MM.1S (cell line): ENCODE results near the gene NUP188.

Experiments used
- DNase-seq: peaks from one replicate; pipeline ENCODE4 v3.0.0-alpha.2; 2015
- H2AFZ ChIP-seq: fragments of 300-600 bp; sonication (generic); 2 replicates; pipeline ENCODE4 v1.6.0; 2016; ENCODE audit warnings: antibody characterized with exemption, low read length
- H3F3A ChIP-seq: fragments of 300-600 bp; sonication (generic); 2 replicates; pipeline ENCODE4 v1.6.1; 2016; ENCODE audit warnings: mild to moderate bottlenecking, antibody characterized with exemption, low read length, moderate library complexity, mixed read lengths; ENCODE audit not compliant: insufficient read depth
- H3K27ac ChIP-seq: fragments of 300-600 bp; sonication (generic); 2 replicates; pipeline ENCODE4 v1.5.1; 2016; ENCODE audit warnings: mild to moderate bottlenecking, low read length
- H3K27me3 ChIP-seq: fragments of 300-600 bp; sonication (generic); replicated peaks from 2 replicates; pipeline ENCODE4 v1.6.0; 2016; ENCODE audit warnings: low read length; ENCODE audit not compliant: insufficient read depth
- H3K36me3 ChIP-seq: fragments of 300-600 bp; sonication (generic); replicated peaks from 2 replicates; pipeline ENCODE4 v1.6.1; 2016; ENCODE audit warnings: mild to moderate bottlenecking, low read length, mixed read lengths; ENCODE audit not compliant: insufficient read depth
- H3K4me1 ChIP-seq: fragments of 300-600 bp; sonication (generic); 2 replicates; pipeline ENCODE4 v1.6.1; 2016; ENCODE audit warnings: low read length, mixed read lengths
- H3K4me2 ChIP-seq: fragments of 300-600 bp; sonication (generic); 2 replicates; pipeline ENCODE4 v1.6.0; 2016; ENCODE audit warnings: low read depth, low read length
- H3K4me3 ChIP-seq: fragments of 300-600 bp; sonication (generic); 2 replicates; pipeline ENCODE4 v1.5.1; 2016; ENCODE audit warnings: low read length, mixed read lengths
- H3K79me2 ChIP-seq: fragments of 300-600 bp; sonication (generic); 2 replicates; pipeline ENCODE4 v1.6.1; 2016; ENCODE audit warnings: mixed run types, low read length, mixed read lengths
- H3K9ac ChIP-seq: fragments of 300-600 bp; sonication (generic); 2 replicates; pipeline ENCODE4 v1.6.1; 2016; ENCODE audit warnings: low read length, mixed read lengths
- H3K9me2 ChIP-seq: fragments of 300-600 bp; sonication (generic); replicated peaks from 2 replicates; pipeline ENCODE4 v1.6.1; 2016; ENCODE audit warnings: mild to moderate bottlenecking, low read length, mixed read lengths; ENCODE audit not compliant: insufficient read depth
- H3K9me3 ChIP-seq: fragments of 300-600 bp; sonication (generic); replicated peaks from 2 replicates; pipeline ENCODE4 v1.6.1; 2016; ENCODE audit warnings: mild to moderate bottlenecking, low read length, mixed read lengths; ENCODE audit not compliant: insufficient read depth
- H4K20me1 ChIP-seq: fragments of 300-600 bp; sonication (generic); 2 replicates; pipeline ENCODE4 v1.6.1; 2016; ENCODE audit warnings: mild to moderate bottlenecking, low read length, moderate library complexity, mixed read lengths; ENCODE audit not compliant: insufficient read depth
- CTCF ChIP-seq: fragments of 300-600 bp; sonication (generic); IDR thresholded peaks from 2 replicates; pipeline ENCODE4 v1.5.1; 2016; ENCODE audit warnings: antibody characterized with exemption, low read length, mixed read lengths
- EZH2 ChIP-seq: fragments of 300-600 bp; sonication (generic); optimal IDR thresholded peaks from 2 replicates; pipeline ENCODE3; 2017; ENCODE audit warnings: low read depth, mild to moderate bottlenecking, antibody characterized with exemption, low read length, mixed read lengths
- EZH2phosphoT487 ChIP-seq: fragments of 300-600 bp; sonication (generic); IDR thresholded peaks from 2 replicates; pipeline ENCODE4 v1.6.1; 2018; ENCODE audit warnings: antibody characterized with exemption, low read length

Gene NUP188

GRCh38 chr9:128933731-128934130 lies 13.8 kb upstream of the NUP188 start:
- H3K4me1 ChIP-seq = no peaks in the 10 kb centered on the region
- no peak overlapping the region for H3K27ac ChIP-seq
- H3K79me2 ChIP-seq = no peaks in the 10 kb centered on the region
- no peaks in the 10 kb centered on the region for H3K9me2 ChIP-seq
- H3K27me3 ChIP-seq = no peaks in the 10 kb centered on the region
- H3K9me3 ChIP-seq = no peaks in the 10 kb centered on the region
- no peak overlapping the region for H3K4me3 ChIP-seq
- no peaks in the 10 kb centered on the region for H3F3A ChIP-seq
- H3K36me3 ChIP-seq = no peaks in the 10 kb centered on the region
- H2AFZ ChIP-seq = no peak overlapping the region
- no peak overlapping the region for H3K9ac ChIP-seq
- no peak for DNase-seq
- H3K4me2 ChIP-seq = no peak overlapping the region
- TF ChIP-seq EZH2 (no peak), CTCF (no peak), EZH2phosphoT487 (no peak)
- no peaks in the 10 kb centered on the region for H4K20me1 ChIP-seq

- Histone ChIP-seq H3K9me2 (no peaks in the 10 kb centered on the region), H3K36me3 (no peaks in the 10 kb centered on the region), H3K4me1 (no peaks in the 10 kb centered on the region), H3K9me3 (no peaks in the 10 kb centered on the region), H2AFZ (no peak overlapping the region), H4K20me1 (no peaks in the 10 kb centered on the region), H3K79me2 (no peaks in the 10 kb centered on the region), H3K27me3 (no peaks in the 10 kb centered on the region), H3K27ac (no peak overlapping the region), H3F3A (no peaks in the 10 kb centered on the region), H3K4me3 (no peak overlapping the region), H3K4me2 (no peak overlapping the region), H3K9ac (no peak overlapping the region)
- no peak for DNase-seq
- no peak for TF ChIP-seq CTCF
- TF ChIP-seq EZH2phosphoT487 = no peak
- TF ChIP-seq EZH2 = no peak
Measured at GRCh38 chr9:128936171-128936865, 11.2 kb upstream of the NUP188 start.

GRCh38 chr9:128937310-128938165 lies 10.0 kb upstream of the NUP188 start:
- Histone ChIP-seq H3K27me3 (no peaks in the 10 kb centered on the region), H3K4me3 (no peak overlapping the region), H3K4me2 (no peak overlapping the region), H3K79me2 (no peaks in the 10 kb centered on the region), H3K9me3 (no peaks in the 10 kb centered on the region), H3F3A (no peaks in the 10 kb centered on the region), H3K4me1 (no peaks in the 10 kb centered on the region), H3K27ac (no peak overlapping the region), H4K20me1 (no peaks in the 10 kb centered on the region), H3K9me2 (no peaks in the 10 kb centered on the region), H3K9ac (no peak overlapping the region), H3K36me3 (no peaks in the 10 kb centered on the region), H2AFZ (no peak overlapping the region)
- no peak for TF ChIP-seq EZH2
- no peak for TF ChIP-seq CTCF
- TF ChIP-seq EZH2phosphoT487 = no peak
- DNase-seq = no peak
